H1 (cell line): ENCODE results near the gene KLF4. TPM values are rescaled to one million over a fixed set of nuclear protein-coding genes. Genes with fewer than 3 reads are reported as not detected.

Source experiments
- ASH2L ChIP-seq: fragments of 200-600, 300-600 bp; sonication (generic); IDR thresholded peaks from one replicate; pipeline ENCODE4 v1.7.1; 2017; ENCODE audit warnings: low read length
- HDAC2 ChIP-seq, 2 experiments: fragments of 300-600 bp in 1 of 2; sonication (generic) in 1 of 2; IDR thresholded peaks; 2 replicates each; pipeline ENCODE4 v1.6.1; 2011 to 2012; ENCODE audit warnings: low read depth in 2 of 2, low read length in 2 of 2, mild to moderate bottlenecking in 2 of 2, moderate library complexity in 2 of 2, borderline replicate concordance in 1 of 2, inconsistent platforms in 1 of 2
- KDM4A ChIP-seq: IDR thresholded peaks from one replicate; pipeline ENCODE4 v1.7.1; 2012; ENCODE audit warnings: low read depth, mild to moderate bottlenecking, moderate library complexity, low read length, inconsistent platforms; ENCODE audit not compliant: severe bottlenecking
- SP1 ChIP-seq: IDR thresholded peaks from 2 replicates; pipeline ENCODE4 v1.6.1; 2011; ENCODE audit warnings: low read depth, low read length
- polyA plus RNA-seq, 7 experiments: library from polyadenylated mRNA; depleted of rRNA in 3 of 7; stranded (reverse) in 5 of 7; unstranded in 2 of 7; fragments of >200 nt in 5 of 7; fragments of 200-250 nt in 2 of 7; gene quantifications; 1 replicate in 5 of 7; 2 replicates in 1 of 7; 4 replicates in 1 of 7; pipeline versions ENCODE4 v1.2.1 to v1.2.3, GENCODE V29; 2011 to 2013; ENCODE audit warnings: missing spikeins in 2 of 7, mixed read lengths in 2 of 7
- total RNA-seq: library from RNA; stranded (reverse); fragmentation: NEBNext Ultra II Directional; extraction: Animal tissue kit (Norgen Biotek cat#: 25700); gene quantifications from 2 replicates; pipeline ENCODE4 v1.2.1, GENCODE V29; 2021

The KLF4 gene
- total and polyA plus RNA-seq, 2 of the 8 experiments (the other 6 are each of a cell fraction or from before 2014, with no cell fraction given), result 0.77 to 2.8 TPM

DNA sequence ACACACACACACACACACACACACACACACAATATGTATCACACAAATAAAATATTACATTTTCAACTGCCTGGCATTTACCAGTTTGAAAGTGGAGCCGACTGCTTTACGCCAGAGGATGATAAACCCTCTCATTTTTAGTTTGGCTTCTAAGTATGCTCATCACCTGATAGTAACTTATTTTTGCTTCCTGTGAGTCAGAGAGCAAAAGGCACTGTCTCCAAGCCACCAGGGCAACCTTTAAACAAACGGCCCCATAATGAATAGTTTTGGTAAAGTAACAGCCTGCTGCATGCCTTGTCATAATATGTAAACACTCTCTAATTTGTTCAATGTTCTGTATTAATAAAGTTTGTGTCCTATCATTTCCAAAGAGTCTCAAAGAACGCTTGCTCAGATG is 26.9 kb downstream of the KLF4 start (continued):
- TF ChIP-seq ASH2L, result no peak
- no peak for TF ChIP-seq KDM4A
- TF ChIP-seq HDAC2 (IDR thresholded peaks at IDR 0.05; ENCODE audit: borderline replicate concordance in 1 of 2, low read depth in 2 of 2, low read length in 2 of 2), result no peak
- no peak for TF ChIP-seq SP1
